HCT116 (cell line): ENCODE results near the gene MTUS2.

Experiments used
- ELF1 ChIP-seq: IDR thresholded peaks from 2 replicates; pipeline ENCODE4 v1.6.1; 2012; ENCODE audit warnings: low read depth, borderline replicate concordance
- POLR2AphosphoS5 ChIP-seq: IDR thresholded peaks from 2 replicates; pipeline ENCODE4 v1.6.1; 2011; ENCODE audit warnings: mild to moderate bottlenecking, low read depth, low read length, moderate library complexity
- RAD21 ChIP-seq: IDR thresholded peaks from 2 replicates; pipeline ENCODE4 v1.6.1; 2012; ENCODE audit warnings: low read depth, mild to moderate bottlenecking
- SP1 ChIP-seq: IDR thresholded peaks from 2 replicates; pipeline ENCODE4 v1.6.1; 2012; ENCODE audit warnings: low read depth
- TF ChIP-seq, protein P1 (sequence below), 3 experiments: fragments of 200-600 bp in 1 of 3; sonication (generic) in 1 of 3; IDR thresholded peaks in 2 of 3; conservative IDR thresholded peaks in 1 of 3; 2 replicates each; pipeline ENCODE4 v1.5.1; 2012 to 2017; ENCODE audit warnings: low read depth in 2 of 3, low read length in 2 of 3, antibody characterized with exemption in 1 of 3, borderline replicate concordance in 1 of 3, control low read depth in 1 of 3, mild to moderate bottlenecking in 1 of 3, mixed read lengths in 1 of 3, mixed run types in 1 of 3, moderate library complexity in 1 of 3; ENCODE audit not compliant: insufficient read depth in 1 of 3
- TF ChIP-seq, protein P2 (sequence below): IDR thresholded peaks from 2 replicates; pipeline ENCODE4 v1.6.1; 2012

DNA sequence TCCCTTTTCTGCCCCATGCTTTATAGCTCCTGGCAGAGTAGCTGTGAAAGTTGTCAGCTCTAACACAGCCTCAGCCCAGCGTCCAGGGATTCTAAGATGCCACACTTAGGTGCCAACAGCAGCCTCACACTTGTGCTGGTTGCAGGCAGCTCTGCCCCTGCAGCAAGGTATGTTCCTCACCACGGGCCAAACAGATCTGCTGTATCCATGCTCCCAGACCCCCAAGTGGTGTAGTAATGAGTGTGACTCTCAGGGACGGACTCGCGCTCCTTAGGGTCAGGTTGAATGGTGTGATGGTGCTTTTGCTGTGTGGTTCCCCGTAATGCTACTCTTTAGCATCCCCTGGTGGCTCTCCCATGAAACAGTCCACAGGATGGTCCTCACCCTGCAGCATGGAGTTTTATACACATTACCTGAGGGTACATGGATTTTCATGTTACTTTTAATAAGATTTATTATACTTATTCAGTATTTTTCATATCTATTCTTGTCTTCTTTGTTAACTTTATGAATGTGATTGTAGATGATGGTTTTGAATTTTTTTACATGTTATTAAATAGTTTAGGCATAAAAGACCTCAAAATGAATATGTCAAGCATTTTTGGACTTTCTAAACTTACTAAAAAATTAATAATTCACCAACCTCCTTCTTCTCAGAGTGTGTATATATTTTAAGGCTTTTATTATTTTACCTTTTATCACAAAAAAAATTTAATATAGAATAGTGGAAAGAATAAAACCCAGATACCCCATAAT, 542.9 kb downstream of the MTUS2 start:
- TF ChIP-seq, protein P1, sequence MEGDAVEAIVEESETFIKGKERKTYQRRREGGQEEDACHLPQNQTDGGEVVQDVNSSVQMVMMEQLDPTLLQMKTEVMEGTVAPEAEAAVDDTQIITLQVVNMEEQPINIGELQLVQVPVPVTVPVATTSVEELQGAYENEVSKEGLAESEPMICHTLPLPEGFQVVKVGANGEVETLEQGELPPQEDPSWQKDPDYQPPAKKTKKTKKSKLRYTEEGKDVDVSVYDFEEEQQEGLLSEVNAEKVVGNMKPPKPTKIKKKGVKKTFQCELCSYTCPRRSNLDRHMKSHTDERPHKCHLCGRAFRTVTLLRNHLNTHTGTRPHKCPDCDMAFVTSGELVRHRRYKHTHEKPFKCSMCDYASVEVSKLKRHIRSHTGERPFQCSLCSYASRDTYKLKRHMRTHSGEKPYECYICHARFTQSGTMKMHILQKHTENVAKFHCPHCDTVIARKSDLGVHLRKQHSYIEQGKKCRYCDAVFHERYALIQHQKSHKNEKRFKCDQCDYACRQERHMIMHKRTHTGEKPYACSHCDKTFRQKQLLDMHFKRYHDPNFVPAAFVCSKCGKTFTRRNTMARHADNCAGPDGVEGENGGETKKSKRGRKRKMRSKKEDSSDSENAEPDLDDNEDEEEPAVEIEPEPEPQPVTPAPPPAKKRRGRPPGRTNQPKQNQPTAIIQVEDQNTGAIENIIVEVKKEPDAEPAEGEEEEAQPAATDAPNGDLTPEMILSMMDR (IDR thresholded peaks at IDR 0.05 in 2 of 3, conservative IDR thresholded peaks at IDR 0.05 in 1 of 3; ENCODE audit: borderline replicate concordance in 1 of 3, insufficient read depth in 1 of 3, low read depth in 2 of 3, low read length in 2 of 3): peak; percentile 39 to 95 (median 81); a peak in 5 of 6 replicates
- TF ChIP-seq RAD21 (peak; percentile 59), SP1 (no peak), POLR2AphosphoS5 (no peak), ELF1 (no peak)
- TF ChIP-seq, protein P2, sequence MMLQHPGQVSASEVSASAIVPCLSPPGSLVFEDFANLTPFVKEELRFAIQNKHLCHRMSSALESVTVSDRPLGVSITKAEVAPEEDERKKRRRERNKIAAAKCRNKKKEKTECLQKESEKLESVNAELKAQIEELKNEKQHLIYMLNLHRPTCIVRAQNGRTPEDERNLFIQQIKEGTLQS: no peak
